Smooth muscle cell (in vitro differentiated cells): Measurements from ENCODE around the gene RASGEF1C. TPM values are rescaled to one million over a fixed set of nuclear protein-coding genes. Genes with fewer than 3 reads are reported as not detected.

ENCODE experiments used
- DNase-seq: peaks from one replicate; lab custom pipeline; 2025; ENCODE audit not compliant: unreplicated experiment; lab: John Stamatoyannopoulos, UW
- H2AFZ ChIP-seq: fragments of 200-600 bp; sonication (generic); 2 replicates; pipeline ENCODE4 v1.6.0; 2016; ENCODE audit warnings: antibody characterized with exemption, low read depth, mild to moderate bottlenecking
- H3F3A ChIP-seq: fragments of 200-600 bp; sonication (generic); 2 replicates; pipeline ENCODE4 v1.6.0; 2017; ENCODE audit warnings: antibody characterized with exemption, low read depth
- H3K27ac ChIP-seq: fragments of 200-600 bp; sonication (generic); 2 replicates; pipeline ENCODE4 v1.5.1; 2016; ENCODE audit warnings: low read depth, mild to moderate bottlenecking
- H3K27me3 ChIP-seq: fragments of 200-600 bp; sonication (generic); 2 replicates; pipeline ENCODE4 v1.6.1; 2016; ENCODE audit warnings: low read depth, mild to moderate bottlenecking
- H3K36me3 ChIP-seq: fragments of 200-600 bp; sonication (generic); 2 replicates; pipeline ENCODE4 v1.5.1; 2016; ENCODE audit warnings: low read depth
- H3K4me1 ChIP-seq: fragments of 200-600 bp; sonication (generic); 2 replicates; pipeline ENCODE4 v1.5.1; 2016; ENCODE audit warnings: low read depth
- H3K4me2 ChIP-seq: fragments of 200-600 bp; sonication (generic); 2 replicates; pipeline ENCODE4 v1.6.0; 2016; ENCODE audit warnings: mild to moderate bottlenecking
- H3K4me3 ChIP-seq: fragments of 200-600 bp; sonication (generic); 2 replicates; pipeline ENCODE4 v1.5.1; 2016; ENCODE audit warnings: mild to moderate bottlenecking
- H3K79me2 ChIP-seq: fragments of 200-600 bp; sonication (generic); 2 replicates; pipeline ENCODE4 v1.6.0; 2016; ENCODE audit warnings: low read depth, mild to moderate bottlenecking
- H3K9ac ChIP-seq: fragments of 200-600 bp; sonication (generic); 2 replicates; pipeline ENCODE4 v1.6.0; 2016; ENCODE audit warnings: low read depth
- H3K9me3 ChIP-seq: fragments of 200-600 bp; sonication (generic); replicated peaks from 2 replicates; pipeline ENCODE4 v1.5.1; 2016; ENCODE audit warnings: low read depth
- H4K20me1 ChIP-seq: fragments of 200-600 bp; sonication (generic); 2 replicates; pipeline ENCODE4 v1.6.0; 2016; ENCODE audit warnings: low read depth
- WGBS: methylation state at CpG from one replicate; pipeline ENCODE4 v1.1.7; 2016; ENCODE audit warnings: low lambda C conversion rate; 5-methylcytosine and 5-hydroxymethylcytosine counted together
- polyA plus RNA-seq: library from polyadenylated mRNA; unstranded; fragments of >200 nt; fragmentation: Nextera tagmentation; extraction: Ambion mirVana; gene quantifications from 2 replicates; pipeline ENCODE4 v1.2.1, GENCODE V29; 2016
- total RNA-seq: library from RNA; depleted of rRNA; stranded (reverse); fragments of >200 nt; gene quantifications from 2 replicates; pipeline ENCODE4 v1.2.3, GENCODE V29; 2014
- TF ChIP-seq, protein P1 (sequence below): fragments of 200-600 bp; sonication (generic); IDR thresholded peaks from 2 replicates; pipeline ENCODE4 v1.5.1; 2017; ENCODE audit warnings: borderline replicate concordance, mild to moderate bottlenecking, antibody characterized with exemption; ENCODE audit not compliant: insufficient read depth, poor library complexity, severe bottlenecking

The RASGEF1C gene
- total and polyA plus RNA-seq, 2 experiments from 2014 or later = 0.14 TPM; not detected in 1

DNA sequence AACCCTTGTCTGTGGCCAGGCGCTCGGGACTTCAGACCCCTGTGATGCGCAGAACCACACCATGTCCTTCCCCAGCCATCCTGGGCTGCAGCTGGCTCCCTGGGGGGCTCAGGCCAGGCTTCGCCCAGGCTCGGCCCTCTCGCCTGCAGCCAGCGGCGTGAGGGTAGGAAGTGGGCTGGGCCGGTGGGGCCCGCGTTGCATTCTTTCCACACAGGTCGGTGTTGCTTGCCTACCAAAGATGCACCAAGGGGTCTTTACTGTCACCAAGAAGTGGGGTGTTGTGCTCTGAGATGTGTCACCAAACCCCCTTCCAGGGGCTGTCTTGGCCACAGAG is 89.1 kb downstream of the RASGEF1C start:
- H3K4me3 ChIP-seq = no peak overlapping the region
- WGBS = 97% methylated on average over 12 of the region's 12 CpGs
- no peak overlapping the region for H3K4me2 ChIP-seq
- H2AFZ ChIP-seq = no peak overlapping the region
- H4K20me1 ChIP-seq = no peaks in the 10 kb centered on the region
- H3F3A ChIP-seq = no peaks in the 10 kb centered on the region
- H3K79me2 ChIP-seq = no peaks in the 10 kb centered on the region
- no peaks in the 10 kb centered on the region for H3K36me3 ChIP-seq
- no peaks in the 10 kb centered on the region for H3K27me3 ChIP-seq
- no peak overlapping the region for H3K9ac ChIP-seq
- no peak for DNase-seq
- no peaks in the 10 kb centered on the region for H3K4me1 ChIP-seq
- H3K9me3 ChIP-seq = no peaks in the 10 kb centered on the region
- H3K27ac ChIP-seq = no peak overlapping the region
- TF ChIP-seq, protein P1, sequence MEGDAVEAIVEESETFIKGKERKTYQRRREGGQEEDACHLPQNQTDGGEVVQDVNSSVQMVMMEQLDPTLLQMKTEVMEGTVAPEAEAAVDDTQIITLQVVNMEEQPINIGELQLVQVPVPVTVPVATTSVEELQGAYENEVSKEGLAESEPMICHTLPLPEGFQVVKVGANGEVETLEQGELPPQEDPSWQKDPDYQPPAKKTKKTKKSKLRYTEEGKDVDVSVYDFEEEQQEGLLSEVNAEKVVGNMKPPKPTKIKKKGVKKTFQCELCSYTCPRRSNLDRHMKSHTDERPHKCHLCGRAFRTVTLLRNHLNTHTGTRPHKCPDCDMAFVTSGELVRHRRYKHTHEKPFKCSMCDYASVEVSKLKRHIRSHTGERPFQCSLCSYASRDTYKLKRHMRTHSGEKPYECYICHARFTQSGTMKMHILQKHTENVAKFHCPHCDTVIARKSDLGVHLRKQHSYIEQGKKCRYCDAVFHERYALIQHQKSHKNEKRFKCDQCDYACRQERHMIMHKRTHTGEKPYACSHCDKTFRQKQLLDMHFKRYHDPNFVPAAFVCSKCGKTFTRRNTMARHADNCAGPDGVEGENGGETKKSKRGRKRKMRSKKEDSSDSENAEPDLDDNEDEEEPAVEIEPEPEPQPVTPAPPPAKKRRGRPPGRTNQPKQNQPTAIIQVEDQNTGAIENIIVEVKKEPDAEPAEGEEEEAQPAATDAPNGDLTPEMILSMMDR = no peak

DNA sequence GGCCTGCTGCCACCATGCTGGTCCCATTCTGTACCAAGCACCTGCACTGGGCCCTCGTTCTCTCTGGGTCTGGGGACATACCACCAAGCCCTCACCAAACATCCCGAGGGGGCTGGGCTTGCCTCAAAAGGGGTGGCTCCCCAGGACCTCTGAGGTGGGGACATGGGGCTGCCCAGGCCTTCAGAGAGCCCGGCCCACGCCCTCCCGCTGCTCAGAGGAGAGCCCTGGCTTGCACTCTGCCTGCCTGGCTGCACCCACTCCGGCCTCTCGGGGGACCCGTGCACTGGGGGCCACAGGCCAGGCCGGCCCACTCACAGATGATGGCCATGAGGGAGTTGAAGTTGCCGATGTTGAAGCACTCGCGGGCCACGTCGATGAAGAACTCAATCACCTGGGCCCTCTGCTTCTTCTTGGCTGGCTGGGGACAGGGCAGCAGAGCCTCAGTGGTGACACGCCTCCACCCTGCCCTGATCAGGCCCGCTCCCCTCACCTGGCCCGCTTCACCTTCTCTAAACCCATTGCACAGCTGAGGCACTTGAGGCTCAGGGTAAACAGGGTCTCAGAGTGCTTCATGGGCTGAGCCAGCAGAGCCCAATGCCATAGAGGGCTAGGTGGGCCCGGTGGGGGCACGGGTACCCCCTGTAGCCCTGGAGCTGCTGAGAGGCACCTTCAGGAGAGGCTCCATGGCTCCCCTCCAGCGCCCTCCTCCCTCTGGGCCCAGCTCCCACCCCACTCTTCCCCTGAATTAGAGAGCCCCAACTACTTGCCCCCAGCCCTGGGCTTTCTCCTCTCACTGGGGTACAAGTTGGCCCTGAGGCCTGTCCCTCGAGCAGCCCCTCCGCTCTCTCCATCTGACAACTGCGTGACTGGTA is 89.7 kb downstream of the RASGEF1C start:
- no peak overlapping the region for H2AFZ ChIP-seq
- H3K27ac ChIP-seq = no peak overlapping the region
- H3K9me3 ChIP-seq = no peaks in the 10 kb centered on the region
- H3K9ac ChIP-seq = no peak overlapping the region
- TF ChIP-seq, protein P1 = no peak
- WGBS = 96% methylated on average over 23 of the region's 23 CpGs
- H3K4me3 ChIP-seq = no peak overlapping the region
- H3K36me3 ChIP-seq = no peaks in the 10 kb centered on the region
- H3K4me2 ChIP-seq = no peak overlapping the region
- no peak for DNase-seq
- no peaks in the 10 kb centered on the region for H3K79me2 ChIP-seq
- no peaks in the 10 kb centered on the region for H3K27me3 ChIP-seq
- no peaks in the 10 kb centered on the region for H3F3A ChIP-seq
- H3K4me1 ChIP-seq = no peaks in the 10 kb centered on the region
- H4K20me1 ChIP-seq = no peaks in the 10 kb centered on the region

DNA sequence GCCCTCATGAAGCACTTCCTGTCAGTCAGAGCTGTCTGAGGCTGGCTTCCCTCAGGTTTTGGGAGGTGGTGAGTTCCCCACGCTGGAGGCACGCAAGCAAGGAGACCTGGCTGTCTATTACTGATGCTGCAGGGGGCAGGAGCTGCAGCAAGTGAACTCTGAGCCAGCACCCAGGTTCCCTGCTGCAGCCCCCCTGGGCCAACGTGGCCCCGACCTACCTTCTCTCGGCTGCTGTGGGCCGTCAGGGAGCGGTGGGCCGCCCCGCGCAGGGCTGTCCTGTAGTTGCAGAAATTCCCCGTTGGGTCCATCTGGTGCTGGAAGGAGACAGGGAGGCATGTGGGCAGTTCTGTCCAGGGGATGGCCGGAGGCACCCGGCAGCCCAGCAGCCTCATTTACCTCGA is 90.6 kb downstream of the RASGEF1C start:
- no peak overlapping the region for H3K27ac ChIP-seq

More for the DNA sequence above, 90.6 kb downstream of the RASGEF1C start:
- 95% methylated on average over 14 of the region's 14 CpGs for WGBS
- Histone ChIP-seq H3K4me1 (no peaks in the 10 kb centered on the region), H3K4me2 (no peak overlapping the region), H2AFZ (no peak overlapping the region), H3K4me3 (no peak overlapping the region), H4K20me1 (no peaks in the 10 kb centered on the region), H3K9me3 (no peaks in the 10 kb centered on the region), H3K79me2 (no peaks in the 10 kb centered on the region), H3K9ac (no peak overlapping the region), H3K36me3 (no peaks in the 10 kb centered on the region), H3F3A (no peaks in the 10 kb centered on the region), H3K27me3 (no peaks in the 10 kb centered on the region)
- no peak for DNase-seq
- TF ChIP-seq, protein P1 = no peak
